GM19467 (cell line): Measurements from ENCODE around the gene RAPGEF4.
"Not testable (repeated sequence)": the region's sequence is repeated elsewhere in the genome, so short reads cannot be mapped to it uniquely, and the experiment has no call there.

ENCODE experiments used
- ATAC-seq: cut with Tn5 transposase; IDR thresholded peaks from one replicate; pipeline ENCODE4 v1.9.1; 2021; ENCODE audit warnings: mild to moderate bottlenecking, moderate library complexity; ENCODE audit not compliant: unreplicated experiment

RAPGEF4 gene

DNA sequence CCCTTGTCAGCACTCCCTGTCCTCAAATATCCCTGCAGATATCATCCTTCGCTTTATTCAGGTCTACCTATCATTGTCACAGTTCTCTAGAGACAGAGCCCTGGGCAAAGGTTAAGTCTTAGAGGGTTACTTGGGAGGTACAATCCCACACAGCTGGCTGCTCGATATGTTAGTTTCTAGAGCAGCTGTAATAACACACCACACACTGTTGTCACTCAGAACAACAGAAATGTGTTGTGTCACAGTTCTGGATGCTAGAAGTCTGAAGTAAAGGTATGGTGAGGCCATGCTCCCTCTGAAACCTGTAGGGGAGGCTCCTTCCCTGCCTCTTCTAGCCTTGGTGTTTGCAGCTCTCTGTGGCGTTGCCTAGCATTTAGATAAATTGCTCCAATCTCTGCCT is 9.9 kb upstream of the RAPGEF4 start:
- ATAC-seq: no peak

DNA sequence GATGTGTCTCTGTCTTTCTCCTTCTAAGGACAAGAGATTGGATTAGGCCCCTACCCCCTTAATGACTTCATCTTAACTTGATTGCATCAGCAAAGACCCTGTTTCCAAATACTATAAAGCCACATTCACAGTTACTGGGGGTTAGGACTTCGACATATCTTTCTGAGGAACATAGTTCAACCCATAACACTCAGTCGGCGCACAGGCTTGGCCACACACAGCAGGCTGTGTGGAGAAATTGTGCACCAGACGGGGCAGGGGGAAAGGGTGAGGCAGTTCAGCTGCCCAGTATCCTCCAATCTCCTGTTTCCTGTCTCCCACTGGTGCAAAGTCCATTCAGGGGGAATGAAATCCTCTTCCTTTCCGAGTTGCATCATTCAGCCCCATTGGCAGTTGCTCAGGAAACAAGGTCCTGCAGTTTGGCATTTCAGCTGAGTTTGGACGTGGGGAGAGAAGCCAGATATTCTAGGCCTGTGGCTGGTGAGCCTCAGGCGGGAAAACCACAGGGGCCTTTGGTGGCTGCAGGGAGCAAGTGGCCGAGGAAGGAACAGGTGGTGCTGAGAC is 9.4 kb upstream of the RAPGEF4 start:
- ATAC-seq: no peak

DNA sequence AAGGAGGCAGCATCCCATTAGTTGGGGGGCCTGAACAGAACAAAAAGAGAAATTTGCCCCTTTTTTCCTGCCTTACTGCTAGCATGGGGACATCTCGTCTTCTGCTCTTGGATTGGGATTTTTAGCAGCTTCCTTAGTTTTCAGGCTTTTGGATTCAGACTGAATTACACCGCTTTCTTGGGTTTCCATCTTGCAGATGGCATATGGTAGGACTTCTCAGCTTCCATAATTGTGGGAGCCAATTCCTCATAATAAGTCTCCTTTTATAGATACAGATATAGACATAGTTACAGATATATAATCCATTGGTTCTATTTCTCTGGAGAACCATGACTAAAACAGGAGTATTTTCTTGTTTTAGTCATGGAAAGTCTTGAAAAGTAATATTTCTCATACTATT is 5.2 kb upstream of the RAPGEF4 start:
- no peak for ATAC-seq

DNA sequence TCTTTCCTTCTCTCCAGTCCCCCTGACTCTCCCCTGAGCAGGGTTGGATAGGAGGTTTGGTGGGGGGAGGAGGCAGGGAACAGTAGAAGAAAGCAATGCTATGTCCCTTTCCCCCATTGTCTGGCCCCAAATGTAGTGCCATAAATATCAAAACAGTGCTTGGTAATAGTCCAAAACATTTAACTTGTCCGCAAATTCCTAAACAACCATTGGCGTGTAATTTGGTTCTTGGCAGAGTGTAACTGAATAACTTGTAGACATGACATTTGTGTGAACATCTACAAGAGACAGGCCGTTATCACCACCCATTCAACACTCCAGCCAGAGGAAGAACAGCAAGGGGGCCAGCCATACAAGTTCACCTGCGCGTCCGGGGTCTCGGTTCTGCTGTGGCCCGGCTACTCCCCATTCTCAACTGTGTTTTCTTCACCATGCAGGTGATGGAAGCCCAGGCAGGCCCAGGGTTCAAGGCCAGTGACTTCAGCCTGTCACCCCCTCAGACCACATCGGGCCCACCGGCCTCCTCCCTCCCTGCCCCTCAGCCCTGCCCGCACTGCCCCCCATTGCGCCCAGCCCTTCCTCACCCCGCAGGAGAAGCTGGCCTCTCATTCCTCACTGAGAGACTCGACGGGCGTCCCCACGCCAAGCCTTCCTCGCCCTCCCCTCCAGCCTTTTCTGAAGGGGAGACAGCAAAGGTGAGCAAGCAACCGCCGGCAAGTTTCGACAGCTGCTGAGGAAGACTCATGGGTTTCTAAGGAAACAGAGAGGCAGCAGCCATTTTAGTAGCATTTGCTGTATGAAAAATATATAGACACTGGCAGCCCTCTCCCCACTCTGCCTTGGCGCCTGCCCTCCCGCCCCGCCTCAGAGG is 699 bp upstream of the RAPGEF4 start:
- no peak for ATAC-seq

DNA sequence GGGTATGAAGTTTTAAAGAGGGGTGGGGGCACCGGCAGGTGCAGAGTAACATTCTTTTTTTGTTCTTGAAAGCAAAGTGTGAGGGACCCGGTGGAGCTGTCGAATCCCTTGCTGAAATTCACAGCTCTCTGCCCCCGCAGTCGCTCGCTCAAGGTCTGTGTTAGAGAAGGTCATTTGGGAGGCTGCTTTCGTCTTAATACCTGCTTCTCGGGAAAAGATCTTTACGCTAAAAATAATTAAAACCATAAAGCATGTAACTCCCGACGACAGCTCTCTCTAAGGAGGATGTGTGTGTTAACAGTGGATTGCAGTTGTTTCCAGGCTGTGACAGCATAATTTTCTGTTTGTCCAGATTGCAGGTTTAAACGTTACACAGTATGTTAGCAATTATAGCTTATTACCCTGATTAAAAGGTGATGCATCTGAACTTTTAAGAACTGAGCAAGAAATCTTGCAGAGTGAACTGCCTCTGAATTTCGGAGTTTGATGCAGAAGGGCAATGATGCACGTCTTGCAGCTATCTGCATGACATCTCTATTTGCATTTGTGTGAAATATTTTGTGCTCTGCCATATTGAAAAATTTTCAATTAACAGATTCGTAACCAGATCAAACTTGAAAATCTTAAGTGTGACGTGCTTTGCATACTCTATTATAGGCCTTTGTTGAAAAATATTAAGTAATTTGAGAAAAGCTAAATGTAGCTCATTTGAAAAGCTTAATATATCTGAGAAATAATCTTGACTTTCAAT is 954 bp downstream of the RAPGEF4 start:
- no peak for ATAC-seq

DNA sequence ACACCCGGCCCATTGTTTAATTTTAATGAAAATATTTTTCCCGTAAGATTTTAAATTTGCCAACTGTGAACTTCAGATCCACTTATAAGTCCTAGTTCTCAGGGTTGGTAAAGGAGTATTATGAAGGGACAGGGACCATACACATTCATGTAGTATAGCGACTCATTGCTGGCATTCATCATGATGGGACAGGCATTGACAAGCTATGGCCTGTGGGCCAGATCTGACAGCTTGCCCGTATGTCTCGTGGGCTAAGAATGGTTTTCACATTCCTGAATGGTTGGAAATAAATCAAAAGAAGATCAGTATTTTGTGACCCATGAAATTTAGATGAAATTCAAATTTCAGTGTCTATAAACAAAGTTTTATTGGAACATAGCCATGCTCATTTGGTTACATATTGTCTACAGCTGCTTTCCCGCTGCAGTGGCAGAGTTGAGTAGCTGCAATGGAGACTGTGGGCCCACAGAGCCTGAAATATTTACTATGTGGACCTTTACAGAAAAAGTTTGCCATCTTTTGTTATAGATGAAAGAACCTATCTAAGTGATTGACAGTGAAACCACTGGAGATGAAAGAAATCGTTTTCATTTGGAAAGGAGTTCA is 4.1 kb downstream of the RAPGEF4 start:
- no peak for ATAC-seq

DNA sequence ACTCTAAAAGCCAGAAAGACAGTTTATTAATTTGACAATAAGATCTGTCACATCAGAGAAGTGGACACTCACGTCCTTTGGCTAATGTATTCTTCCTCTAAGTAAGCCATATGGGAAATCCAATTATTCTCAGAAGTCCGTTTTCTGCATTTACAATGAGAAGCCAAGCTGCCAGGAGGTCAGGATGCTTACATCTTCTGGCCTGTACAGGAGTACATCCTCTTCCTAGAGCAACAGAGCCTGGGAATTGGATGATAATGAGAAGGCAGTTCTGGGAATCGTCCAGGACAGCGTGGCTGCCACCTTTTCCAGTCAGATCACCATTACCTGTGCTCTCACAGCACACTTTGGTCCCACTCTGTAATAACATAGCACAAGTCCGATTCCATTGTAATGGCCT is 5.2 kb downstream of the RAPGEF4 start:
- ATAC-seq: no peak

DNA sequence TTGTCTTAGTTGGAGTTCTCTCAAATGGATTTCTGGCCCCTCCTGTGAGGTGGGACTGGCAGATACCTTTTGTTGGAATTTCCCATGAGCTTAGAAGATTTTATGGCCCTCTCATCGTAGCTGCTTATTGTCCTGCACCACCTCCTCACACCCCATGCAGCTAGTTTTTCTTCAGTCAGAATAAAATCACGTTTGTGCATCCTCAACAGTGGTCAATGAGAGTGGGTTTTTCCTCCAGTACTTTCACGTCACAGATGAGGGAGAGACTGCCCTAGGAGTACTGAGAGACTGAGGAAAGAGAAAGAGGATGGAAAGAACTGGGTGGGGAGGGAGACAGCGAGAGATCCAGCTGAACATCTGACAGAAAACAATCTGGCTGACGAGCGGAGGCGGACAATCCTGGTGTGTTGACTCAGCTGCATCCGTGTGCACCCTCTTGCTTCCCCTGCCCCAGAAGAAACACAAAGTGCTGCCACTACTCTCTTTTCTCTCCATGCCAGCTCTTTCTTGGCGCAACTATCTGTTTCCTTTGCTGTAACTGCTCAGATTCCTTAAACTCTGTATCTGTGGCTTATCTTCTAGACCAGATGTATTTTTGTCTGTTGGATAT is 7.4 kb downstream of the RAPGEF4 start:
- ATAC-seq: no peak

DNA sequence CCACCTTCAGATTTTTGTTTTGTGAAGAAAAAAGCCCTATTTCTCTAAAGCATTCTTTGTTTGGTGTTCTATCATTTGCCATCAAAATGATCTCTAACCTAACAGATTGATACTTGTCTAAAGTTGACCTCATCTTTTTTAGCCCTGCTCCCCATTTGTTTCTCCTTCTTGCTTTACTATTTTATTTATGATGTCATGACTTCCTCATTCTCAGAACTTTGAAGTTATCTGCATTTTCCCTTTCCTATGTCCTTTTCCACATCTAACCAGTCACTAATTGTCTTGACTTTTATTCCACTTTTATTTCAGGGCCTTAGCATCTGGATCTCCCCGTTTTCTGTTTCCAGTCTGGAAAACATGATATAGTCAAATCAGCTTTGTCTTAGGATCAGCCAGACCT is 8.3 kb downstream of the RAPGEF4 start:
- ATAC-seq: no peak

DNA sequence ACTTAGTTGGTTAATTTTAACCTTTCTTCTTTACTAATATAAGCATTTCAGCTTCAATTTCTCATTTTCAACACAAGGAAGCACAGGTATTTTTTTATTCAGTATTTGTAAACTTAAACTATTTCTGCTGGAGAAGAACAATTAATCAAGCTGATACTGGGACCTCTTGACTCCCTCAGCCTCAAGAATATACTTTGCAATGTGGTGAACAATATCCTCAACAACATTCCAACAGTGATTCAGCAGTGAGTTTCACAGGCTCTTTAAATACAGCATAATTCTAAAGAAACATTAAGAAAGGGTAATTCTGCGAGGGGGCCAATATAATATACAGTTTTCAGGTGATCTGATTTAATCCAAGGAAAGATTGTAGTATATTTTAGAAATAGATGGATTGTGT is 10.0 kb downstream of the RAPGEF4 start:
- no peak for ATAC-seq

DNA sequence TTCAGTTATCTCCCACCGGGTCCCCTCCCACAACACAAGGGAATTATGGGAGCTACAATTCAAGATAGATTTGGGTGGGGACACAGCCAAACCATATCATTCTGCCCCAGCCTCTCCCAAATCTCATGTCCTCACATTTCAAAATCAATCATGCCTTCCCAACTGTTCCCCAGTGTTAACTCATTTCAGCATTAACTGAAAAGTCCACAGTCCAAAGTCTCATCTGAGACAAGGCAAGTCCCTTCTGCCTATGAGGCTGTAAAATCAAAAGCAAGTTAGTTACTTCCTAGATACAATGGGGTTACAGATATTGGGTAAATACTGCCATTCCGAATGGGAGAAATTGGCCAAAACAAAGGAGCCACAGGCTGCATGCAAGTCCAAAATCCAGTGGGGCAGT is 12.9 kb downstream of the RAPGEF4 start:
- ATAC-seq: not testable (repeated sequence)

DNA sequence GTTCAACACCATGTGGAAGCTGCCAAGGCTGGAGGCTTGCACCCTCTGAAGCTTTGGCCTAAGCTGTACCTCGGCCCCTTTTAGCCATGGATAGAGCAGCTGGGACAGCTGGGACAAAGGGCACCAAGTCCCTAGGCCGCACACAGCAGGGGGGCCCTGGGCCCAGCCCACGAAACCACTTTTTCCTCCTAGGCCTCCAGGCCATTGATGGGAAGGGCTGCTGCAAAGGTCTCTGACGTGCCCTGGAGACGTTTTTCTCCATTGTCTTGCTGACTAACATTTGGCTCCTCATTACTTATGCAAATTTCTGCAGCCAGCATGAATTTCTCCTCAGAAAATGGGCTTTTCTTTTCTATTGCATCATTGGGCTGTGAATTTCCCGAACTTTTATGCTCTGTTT is 13.7 kb downstream of the RAPGEF4 start:
- ATAC-seq: no peak

DNA sequence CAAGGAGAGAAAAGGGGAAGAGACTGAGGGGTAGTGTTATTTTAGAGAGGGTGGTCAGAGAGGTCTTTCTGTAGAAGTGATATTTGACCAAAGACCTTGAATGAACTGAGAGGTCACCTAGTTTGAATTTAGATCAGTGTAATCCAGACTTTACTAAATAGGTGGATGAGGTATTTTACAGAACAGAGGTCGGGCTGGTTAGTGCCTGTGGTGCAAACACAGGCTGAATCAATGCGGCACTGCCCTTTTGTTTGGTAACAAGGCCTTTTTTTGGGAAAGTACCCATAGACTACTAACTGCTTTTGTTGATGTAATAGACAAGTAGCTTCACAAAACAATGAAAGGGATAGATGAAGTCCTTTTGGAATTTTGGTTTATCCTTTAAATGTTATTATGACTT is 15.9 kb downstream of the RAPGEF4 start:
- ATAC-seq: no peak

DNA sequence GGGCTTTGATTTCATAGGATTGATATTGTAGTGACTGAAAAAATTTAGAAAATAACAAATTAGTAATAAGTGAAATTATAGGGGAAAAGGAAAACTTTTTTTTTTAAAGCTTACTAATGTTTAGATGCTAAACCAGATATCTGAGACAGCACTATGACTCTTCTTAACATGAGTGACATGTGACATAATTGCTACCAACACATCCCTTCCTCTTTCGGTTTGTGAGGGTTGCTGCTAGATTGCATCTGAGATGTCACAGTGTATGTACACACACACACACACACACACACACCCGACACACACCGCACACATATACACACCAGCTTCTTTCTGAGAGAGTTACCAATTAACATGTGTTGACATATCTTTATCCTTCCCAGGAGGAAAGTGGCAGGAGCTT is 18.0 kb downstream of the RAPGEF4 start:
- no peak for ATAC-seq

DNA sequence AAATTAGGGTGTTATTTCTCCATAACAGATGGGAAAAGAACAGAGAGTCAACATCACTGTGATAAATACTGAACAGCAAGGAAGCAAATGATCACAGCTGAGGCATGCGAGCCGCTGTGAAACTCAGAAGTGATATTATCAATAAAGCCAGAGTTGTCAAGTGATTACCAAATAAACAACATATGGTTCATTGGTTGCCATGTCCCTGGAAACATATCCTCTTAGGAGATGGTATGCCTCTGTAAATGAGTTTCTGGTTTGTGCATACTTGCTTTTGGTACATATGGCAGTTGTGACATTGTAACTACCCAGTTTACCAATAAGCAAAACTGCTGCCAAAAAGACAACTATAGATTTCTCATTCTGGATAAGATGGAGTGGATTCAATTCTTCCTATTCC is 23.8 kb downstream of the RAPGEF4 start:
- ATAC-seq: no peak

DNA sequence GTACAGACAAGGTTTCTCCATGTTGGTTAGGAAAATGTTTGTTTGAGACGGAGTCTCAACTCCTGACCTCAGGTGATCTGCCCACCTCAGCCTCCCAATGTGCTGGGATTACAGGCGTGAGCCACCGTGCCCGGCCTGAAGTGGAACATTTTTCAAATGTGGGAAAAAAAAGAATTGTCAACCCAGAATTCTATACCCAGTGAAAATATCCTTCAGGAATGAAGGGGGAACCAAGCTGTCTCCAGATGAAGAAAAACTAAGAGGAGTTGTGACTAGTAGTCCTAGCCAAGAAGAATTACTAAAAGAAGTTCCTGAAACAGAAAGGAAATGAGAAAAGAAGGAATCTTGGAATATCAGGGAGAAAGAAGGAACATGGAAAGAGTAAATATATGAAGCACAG is 25.7 kb downstream of the RAPGEF4 start:
- ATAC-seq: no peak

DNA sequence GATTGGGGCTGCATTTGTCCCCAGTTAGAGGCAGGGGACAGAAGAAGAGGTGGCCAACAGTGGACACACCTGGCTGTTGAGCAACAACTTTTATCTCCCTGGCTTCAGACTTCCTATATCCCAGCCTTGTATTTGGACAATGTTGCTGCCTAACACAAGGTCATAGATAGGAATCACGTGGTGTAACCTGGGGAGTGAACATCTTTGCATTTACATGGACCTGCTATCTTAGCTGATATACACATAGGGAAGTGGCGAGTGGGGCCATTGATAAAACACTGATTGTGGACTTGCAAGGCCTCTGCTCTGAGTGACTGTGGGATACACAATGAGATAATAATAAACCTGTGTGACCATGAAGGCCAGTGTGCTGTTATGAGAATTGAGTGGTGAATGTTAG is 26.9 kb downstream of the RAPGEF4 start:
- ATAC-seq: no peak

DNA sequence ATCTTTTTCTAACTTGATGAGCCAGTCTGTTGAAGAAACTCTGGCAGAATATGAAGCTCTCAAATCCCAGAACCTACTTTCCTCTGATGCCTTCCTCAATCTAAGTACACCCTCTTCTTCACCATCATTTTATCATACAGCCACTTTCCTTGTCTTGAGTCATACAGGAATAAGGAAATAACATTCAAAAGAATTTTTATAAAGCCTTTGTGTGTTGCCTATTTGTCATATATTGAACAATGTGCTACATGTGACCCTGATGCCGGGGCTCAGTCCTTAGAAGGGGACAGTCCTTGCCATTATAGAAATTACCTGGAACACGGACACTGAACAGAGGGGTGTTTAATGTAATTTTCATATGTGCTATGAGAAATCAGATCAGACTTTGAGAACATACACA is 27.4 kb downstream of the RAPGEF4 start:
- ATAC-seq: no peak

DNA sequence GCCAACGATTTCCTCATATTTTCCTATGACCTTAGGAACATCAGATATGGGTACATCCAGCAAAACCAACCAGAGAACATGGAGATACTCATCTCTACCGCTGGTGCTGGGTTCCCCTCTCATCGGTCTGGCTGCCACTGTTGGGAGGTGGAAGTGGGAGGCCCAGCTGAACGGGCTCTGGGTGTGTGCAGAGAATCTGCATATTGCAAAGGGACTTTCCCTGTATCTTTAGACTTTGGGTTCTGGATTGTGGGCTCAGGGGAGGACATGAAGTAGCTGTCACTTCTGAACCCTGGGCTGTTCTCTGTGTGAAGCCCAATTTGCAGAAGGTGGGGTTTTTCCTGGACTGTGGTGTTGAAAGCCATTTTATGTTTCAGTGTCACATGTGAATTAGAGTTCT is 30.0 kb downstream of the RAPGEF4 start:
- ATAC-seq: no peak

DNA sequence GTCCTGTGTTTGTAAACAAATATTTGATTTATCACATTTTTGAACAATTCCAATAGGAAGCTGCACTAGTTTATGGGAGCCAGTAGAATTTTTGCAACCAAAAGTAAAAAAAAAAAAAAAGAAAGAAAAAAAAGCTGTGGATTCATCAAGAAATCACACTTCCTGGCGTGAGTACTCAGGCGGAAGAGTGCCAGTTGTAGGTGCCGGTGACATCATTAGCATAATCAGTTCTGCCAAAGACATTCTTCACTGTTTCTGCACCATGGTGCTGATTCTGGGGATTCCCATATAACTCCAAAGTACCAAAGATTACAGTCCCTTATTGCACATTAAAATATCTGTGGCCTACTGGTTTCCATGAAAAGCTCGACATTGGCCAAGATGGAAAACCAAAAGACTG is 32.8 kb downstream of the RAPGEF4 start:
- no peak for ATAC-seq

DNA sequence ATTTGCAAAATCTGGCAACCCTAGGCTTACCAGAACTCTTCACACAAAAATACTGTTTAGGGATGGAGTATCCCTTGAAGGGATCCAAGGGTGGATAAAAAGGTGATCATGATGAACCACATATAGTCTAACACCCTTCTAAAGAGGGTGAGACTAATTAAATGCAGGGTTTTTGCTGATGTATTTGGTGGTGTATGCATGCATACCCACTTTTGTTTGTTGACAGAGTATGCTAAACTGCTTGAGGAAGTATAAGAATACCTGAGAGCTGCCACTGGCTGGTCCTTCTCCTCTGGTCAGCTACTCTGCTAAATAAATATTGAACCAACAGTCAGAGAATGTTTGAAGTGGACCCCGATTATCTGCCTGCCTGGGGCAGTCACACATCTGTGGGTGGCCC is 34.2 kb downstream of the RAPGEF4 start:
- no peak for ATAC-seq
